Panc1 (cell line): ENCODE data around the gene ADAMTS4. TPM values are rescaled to one million over a fixed set of nuclear protein-coding genes. Genes with fewer than 3 reads are reported as not detected.

Experiments used
- ATAC-seq: fragments of 200-7000 bp; cut with Tn5 transposase; 2 replicates; pipeline ENCODE4 v1.9.1; 2020; ENCODE audit warnings: mild to moderate bottlenecking, moderate library complexity
- BruUV-seq: library from RNA; stranded (reverse); fragments of 400-500 nt; replicated peaks from 2 replicates; lab custom pipeline; 2021; lab: Mats Ljungman, UMichigan
- CTCF ChIA-PET: fragments of 300-600 bp; sonication (Branson Sonifier 250); formaldehyde crosslinking; loops from one replicate; lab custom pipeline; 2022; ENCODE audit warnings: antibody characterized with exemption; lab: Charles Lee
- POLR2A ChIA-PET: fragments of 300-600 bp; sonication (Branson Sonifier 250); formaldehyde crosslinking; loops from one replicate; lab custom pipeline; 2022; ENCODE audit warnings: antibody characterized with exemption; lab: Charles Lee
- DNase-seq: peaks from one replicate; pipeline ENCODE4 v3.0.0-alpha.2; 2010; ENCODE audit warnings: low read depth, low spot score
- H3K27ac ChIP-seq: 2 replicates; pipeline ENCODE4 v1.5.1; 2011; ENCODE audit warnings: mild to moderate bottlenecking, low read length, inconsistent platforms
- H3K27me3 ChIP-seq: fragments of 200-500 bp; sonication (Bioruptor generic); 2 replicates; pipeline ENCODE4 v1.6.0; 2014; ENCODE audit warnings: low read length, inconsistent platforms; ENCODE audit not compliant: control insufficient read depth, insufficient read depth
- H3K36me3 ChIP-seq: fragments of 200-500 bp; sonication (Bioruptor generic); 2 replicates; pipeline ENCODE4 v1.5.1; 2014; ENCODE audit warnings: inconsistent platforms, mild to moderate bottlenecking, low read length, moderate library complexity; ENCODE audit not compliant: control insufficient read depth, insufficient read depth
- H3K4me1 ChIP-seq: 2 replicates; pipeline ENCODE4 v1.5.1; 2011; ENCODE audit warnings: inconsistent platforms, mild to moderate bottlenecking, low read length, moderate library complexity; ENCODE audit not compliant: control insufficient read depth, insufficient read depth
- H3K4me3 ChIP-seq, 2 experiments: 2 replicates each; pipeline ENCODE4 v1.5.1; 2011 to 2012; ENCODE audit warnings: low read depth in 2 of 2, low read length in 2 of 2, mild to moderate bottlenecking in 2 of 2, inconsistent platforms in 1 of 2, moderate library complexity in 1 of 2
- H3K9me3 ChIP-seq: fragments of 200-500 bp; sonication (Bioruptor generic); 2 replicates; pipeline ENCODE4 v1.5.1; 2014; ENCODE audit warnings: low read depth, mild to moderate bottlenecking, inconsistent platforms, low read length, moderate library complexity; ENCODE audit not compliant: control insufficient read depth, insufficient read depth
- POLR2AphosphoS5 ChIP-seq: IDR thresholded peaks from 2 replicates; pipeline ENCODE4 v1.6.1; 2012; ENCODE audit warnings: mild to moderate bottlenecking, low read depth, low read length, moderate library complexity
- SIN3A ChIP-seq: IDR thresholded peaks from 2 replicates; pipeline ENCODE4 v1.6.1; 2012; ENCODE audit warnings: low read depth, mild to moderate bottlenecking, low read length, moderate library complexity, borderline replicate concordance; ENCODE audit not compliant: insufficient read depth
- TCF7L2 ChIP-seq: IDR thresholded peaks from 2 replicates; pipeline ENCODE4 v1.6.1; 2011; ENCODE audit warnings: mild to moderate bottlenecking, low read depth, low read length, inconsistent platforms
- in situ Hi-C: cut with HindIII; loops from 2 replicates; pipeline ENCODE4 v1.10.0; 2016; ENCODE audit warnings: low sequenced_read_pairs, low pct_unique_long_range_greater_than_20kb
- intact Hi-C: fragments of 100-400 bp; cut with micrococcal nuclease; formaldehyde crosslinking; loops from one replicate; pipeline ENCODE4 v1.10.0; 2022; ENCODE audit not compliant: unreplicated experiment
- total RNA-seq: library from RNA; stranded (reverse); gene quantifications from one replicate; pipeline ENCODE4 v1.2.1, GENCODE V29; 2021; ENCODE audit not compliant: unreplicated experiment
- TF ChIP-seq, protein P1 (sequence below), 2 experiments: IDR thresholded peaks; 2 replicates each; pipeline ENCODE4 v1.6.1; 2011 to 2012; ENCODE audit warnings: low read depth in 2 of 2, control low read depth in 1 of 2, low read length in 1 of 2, mild to moderate bottlenecking in 1 of 2, moderate library complexity in 1 of 2; ENCODE audit not compliant: insufficient read depth in 1 of 2
- TF ChIP-seq, protein P2 (sequence below): fragments of 450-650 bp; IDR thresholded peaks from 2 replicates; pipeline ENCODE4 v1.5.1; 2017; ENCODE audit warnings: mild to moderate bottlenecking

The ADAMTS4 gene
- total RNA-seq, 1 experiment from 2014 or later: 0.26 TPM

DNA sequence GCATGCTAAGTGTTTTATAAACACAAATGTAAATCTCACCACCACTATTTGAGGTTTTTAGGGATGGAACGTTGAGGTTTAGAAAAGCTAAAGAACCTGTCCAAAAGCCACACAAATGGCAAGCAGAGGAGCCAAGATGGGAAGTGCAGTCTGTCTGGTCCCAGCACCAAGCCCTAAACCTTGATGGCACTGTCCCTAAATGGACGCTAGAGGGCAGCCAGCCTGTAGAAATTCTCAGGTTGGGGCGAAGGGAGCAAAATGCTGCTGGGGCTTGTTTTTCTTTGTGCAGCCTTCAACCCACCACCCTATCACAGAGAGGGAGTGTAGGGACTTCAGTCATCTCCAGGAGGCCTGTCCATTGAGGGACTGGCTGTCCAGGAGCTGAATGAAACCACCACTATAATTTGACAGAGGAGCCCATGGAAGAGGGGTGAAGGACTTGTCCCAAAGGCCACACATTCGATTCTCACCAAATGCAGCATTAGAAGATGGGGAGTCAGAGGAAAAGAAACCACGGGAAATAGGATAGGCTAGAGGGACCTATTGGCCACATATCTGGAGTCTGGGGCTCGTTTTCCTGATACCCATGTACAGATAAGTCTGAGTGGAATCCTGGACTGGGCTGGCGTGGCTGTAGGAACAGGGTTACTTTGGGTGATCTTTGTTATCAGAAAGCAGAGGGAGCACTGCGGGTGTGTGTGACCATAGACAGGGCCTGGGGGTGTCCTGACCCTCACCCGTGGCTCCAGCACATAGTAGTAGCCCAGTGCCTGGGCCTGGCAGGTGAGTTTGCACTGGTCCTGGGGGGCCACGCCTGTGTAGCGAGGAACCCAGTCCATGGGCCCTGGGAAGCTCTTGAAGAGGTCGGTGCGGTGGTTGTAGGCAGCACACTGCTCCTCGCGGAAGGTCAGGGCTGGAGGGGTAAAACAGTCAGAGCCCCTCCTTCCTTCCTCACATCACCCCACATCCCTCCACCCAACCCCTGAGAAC, 6.1 kb downstream of the ADAMTS4 start:
- BruUV-seq: no TSS peak
- intact Hi-C loops: loop anchor here (5.0 kb wide), 1 partner anchor 180 kb away; no protein-coding TSS in a partner anchor
- no peak for DNase-seq
- TF ChIP-seq, protein P1, sequence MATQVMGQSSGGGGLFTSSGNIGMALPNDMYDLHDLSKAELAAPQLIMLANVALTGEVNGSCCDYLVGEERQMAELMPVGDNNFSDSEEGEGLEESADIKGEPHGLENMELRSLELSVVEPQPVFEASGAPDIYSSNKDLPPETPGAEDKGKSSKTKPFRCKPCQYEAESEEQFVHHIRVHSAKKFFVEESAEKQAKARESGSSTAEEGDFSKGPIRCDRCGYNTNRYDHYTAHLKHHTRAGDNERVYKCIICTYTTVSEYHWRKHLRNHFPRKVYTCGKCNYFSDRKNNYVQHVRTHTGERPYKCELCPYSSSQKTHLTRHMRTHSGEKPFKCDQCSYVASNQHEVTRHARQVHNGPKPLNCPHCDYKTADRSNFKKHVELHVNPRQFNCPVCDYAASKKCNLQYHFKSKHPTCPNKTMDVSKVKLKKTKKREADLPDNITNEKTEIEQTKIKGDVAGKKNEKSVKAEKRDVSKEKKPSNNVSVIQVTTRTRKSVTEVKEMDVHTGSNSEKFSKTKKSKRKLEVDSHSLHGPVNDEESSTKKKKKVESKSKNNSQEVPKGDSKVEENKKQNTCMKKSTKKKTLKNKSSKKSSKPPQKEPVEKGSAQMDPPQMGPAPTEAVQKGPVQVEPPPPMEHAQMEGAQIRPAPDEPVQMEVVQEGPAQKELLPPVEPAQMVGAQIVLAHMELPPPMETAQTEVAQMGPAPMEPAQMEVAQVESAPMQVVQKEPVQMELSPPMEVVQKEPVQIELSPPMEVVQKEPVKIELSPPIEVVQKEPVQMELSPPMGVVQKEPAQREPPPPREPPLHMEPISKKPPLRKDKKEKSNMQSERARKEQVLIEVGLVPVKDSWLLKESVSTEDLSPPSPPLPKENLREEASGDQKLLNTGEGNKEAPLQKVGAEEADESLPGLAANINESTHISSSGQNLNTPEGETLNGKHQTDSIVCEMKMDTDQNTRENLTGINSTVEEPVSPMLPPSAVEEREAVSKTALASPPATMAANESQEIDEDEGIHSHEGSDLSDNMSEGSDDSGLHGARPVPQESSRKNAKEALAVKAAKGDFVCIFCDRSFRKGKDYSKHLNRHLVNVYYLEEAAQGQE (IDR thresholded peaks at IDR 0.05; ENCODE audit: insufficient read depth in 1 of 2, low read depth in 2 of 2, low read length in 1 of 2): no peak
- TF ChIP-seq, protein P2, sequence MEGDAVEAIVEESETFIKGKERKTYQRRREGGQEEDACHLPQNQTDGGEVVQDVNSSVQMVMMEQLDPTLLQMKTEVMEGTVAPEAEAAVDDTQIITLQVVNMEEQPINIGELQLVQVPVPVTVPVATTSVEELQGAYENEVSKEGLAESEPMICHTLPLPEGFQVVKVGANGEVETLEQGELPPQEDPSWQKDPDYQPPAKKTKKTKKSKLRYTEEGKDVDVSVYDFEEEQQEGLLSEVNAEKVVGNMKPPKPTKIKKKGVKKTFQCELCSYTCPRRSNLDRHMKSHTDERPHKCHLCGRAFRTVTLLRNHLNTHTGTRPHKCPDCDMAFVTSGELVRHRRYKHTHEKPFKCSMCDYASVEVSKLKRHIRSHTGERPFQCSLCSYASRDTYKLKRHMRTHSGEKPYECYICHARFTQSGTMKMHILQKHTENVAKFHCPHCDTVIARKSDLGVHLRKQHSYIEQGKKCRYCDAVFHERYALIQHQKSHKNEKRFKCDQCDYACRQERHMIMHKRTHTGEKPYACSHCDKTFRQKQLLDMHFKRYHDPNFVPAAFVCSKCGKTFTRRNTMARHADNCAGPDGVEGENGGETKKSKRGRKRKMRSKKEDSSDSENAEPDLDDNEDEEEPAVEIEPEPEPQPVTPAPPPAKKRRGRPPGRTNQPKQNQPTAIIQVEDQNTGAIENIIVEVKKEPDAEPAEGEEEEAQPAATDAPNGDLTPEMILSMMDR: peak; percentile 96
- Histone ChIP-seq H3K27ac (no peak overlapping the region), H3K36me3 (no peaks in the 10 kb centered on the region), H3K4me1 (no peaks in the 10 kb centered on the region), H3K9me3 (no peaks in the 10 kb centered on the region), H3K27me3 (no peaks in the 10 kb centered on the region), H3K4me3 (no peak overlapping the region)
- in situ Hi-C loops: no loop called here
- ChIA-PET POLR2A (no interaction called here), CTCF (interaction anchor here (0.7 to 1.2 kb wide), 5 partner anchors 33 to 212 kb away, joined by 3 to 8 read pairs (median 3); partner anchors contain the start of gene TOMM40L)
- ATAC-seq: peak; percentile 86

DNA sequence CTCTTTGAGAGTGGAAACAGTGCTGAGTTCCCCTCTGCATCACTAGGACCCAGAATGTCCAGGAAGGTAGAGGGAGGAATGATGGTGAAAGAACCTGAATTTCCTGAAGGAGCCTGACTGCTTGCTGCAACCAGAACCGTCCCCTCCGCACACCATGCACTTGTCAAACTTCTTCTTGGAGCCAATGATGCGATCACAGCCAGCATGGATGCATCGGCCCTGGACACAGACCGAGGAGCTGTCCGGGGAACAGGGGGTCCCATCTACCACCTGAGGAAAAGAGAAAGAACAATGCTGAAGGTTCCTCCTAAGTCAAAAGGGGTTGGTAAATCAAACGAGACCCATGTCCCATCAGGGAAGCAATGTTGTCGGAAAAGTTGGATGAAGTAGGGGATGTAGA, 6.9 kb downstream of the ADAMTS4 start:
- Histone ChIP-seq H3K4me3 (no peak overlapping the region), H3K9me3 (no peaks in the 10 kb centered on the region), H3K27ac (no peak overlapping the region), H3K36me3 (no peaks in the 10 kb centered on the region), H3K4me1 (no peaks in the 10 kb centered on the region), H3K27me3 (no peaks in the 10 kb centered on the region)
- no peak for TF ChIP-seq SIN3A
- TF ChIP-seq TCF7L2: no peak
- TF ChIP-seq POLR2AphosphoS5: no peak
- TF ChIP-seq, protein P2: no peak
- TF ChIP-seq, protein P1 (IDR thresholded peaks at IDR 0.05; ENCODE audit: insufficient read depth in 1 of 2, low read depth in 2 of 2, low read length in 1 of 2): no peak
- intact Hi-C loops: loop anchor here (5.0 kb wide), 1 partner anchor 180 kb away; no protein-coding TSS in a partner anchor
- DNase-seq: no peak
- ATAC-seq: no peak
- BruUV-seq: no TSS peak
- in situ Hi-C loops: no loop called here
- POLR2A ChIA-PET: no interaction called here
- CTCF ChIA-PET: interaction anchor here (0.6 to 1.2 kb wide), 3 partner anchors 34 to 190 kb away, joined by 3 to 4 read pairs (median 3); partner anchors contain the start of gene TOMM40L
